Islet of Langerhans (tissue), 1 donor: ENCODE data around the gene CAV1.

Experiments
- FAIRE-seq: peaks from one replicate; lab custom pipeline; 2011; peaks lifted over from hg19 to GRCh38; lab: Jason Lieb, UNC

CAV1 gene

GRCh38 chr7:116532102-116532688 lies 7.4 kb downstream of the CAV1 start:
- FAIRE-seq, result no peak

DNA sequence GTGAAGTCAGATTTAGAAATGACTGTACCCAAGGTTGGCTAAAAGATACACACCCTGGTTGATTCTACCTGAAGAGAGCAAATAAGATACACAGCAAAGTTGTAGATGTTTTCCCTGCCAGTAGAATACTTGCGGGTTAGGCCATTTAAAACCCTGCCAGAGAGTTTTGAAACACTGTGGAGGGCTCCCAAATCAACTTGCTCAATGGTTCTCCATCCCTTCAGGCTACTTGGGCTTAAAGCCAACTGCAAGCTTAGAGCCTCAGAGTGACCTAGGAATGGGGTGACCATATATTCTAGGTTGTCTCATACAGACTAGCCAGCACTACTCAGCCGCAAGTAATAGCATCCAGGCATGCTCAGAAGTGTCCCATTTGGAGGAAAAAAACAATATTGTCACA lies 10.0 kb downstream of the CAV1 start:
- FAIRE-seq, result no peak

DNA sequence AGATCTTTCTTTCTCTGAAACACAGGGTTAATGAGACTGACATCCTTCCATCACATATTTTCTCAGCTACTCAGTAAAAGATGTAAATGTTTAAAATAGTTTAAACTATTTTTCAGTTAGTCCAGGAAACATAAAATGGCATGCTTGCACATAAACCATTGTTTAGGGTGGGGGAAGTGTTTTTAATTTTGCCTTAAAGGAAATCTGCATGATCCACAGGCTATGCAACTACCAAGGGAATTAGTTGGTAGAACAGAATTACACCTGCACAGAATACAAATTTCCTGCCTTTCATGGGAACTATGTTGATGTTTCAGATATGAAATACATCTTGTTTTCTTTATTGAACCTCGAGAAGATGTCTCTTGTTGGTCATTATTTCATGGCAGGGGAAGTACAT lies 10.6 kb downstream of the CAV1 start:
- FAIRE-seq, result no peak

- no peak for FAIRE-seq
These were observed 13.3 kb downstream of the CAV1 start for GRCh38 chr7:116538138-116538537.

DNA sequence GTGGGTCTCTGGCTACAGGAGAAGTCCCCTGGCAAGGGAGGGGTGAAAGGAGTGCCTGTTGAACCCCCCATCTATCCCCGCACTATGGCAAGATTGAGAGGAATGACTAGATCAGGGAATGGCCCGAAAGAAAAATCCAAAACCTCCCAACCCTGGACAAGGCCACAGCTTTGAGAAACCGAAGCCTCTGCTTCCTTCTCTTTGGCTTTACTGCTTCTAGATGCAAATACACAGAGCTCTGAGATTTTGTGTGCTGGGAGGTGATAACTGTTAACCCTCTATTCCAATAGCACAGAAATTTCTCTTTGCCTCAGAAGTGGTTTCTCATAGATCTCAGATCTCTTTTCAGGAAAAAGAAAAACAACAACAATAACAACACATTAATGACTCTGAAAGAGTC lies 15.0 kb downstream of the CAV1 start:
- no peak for FAIRE-seq

- no peak for FAIRE-seq
These were observed 15.9 kb downstream of the CAV1 start for GRCh38 chr7:116540743-116541142.

DNA sequence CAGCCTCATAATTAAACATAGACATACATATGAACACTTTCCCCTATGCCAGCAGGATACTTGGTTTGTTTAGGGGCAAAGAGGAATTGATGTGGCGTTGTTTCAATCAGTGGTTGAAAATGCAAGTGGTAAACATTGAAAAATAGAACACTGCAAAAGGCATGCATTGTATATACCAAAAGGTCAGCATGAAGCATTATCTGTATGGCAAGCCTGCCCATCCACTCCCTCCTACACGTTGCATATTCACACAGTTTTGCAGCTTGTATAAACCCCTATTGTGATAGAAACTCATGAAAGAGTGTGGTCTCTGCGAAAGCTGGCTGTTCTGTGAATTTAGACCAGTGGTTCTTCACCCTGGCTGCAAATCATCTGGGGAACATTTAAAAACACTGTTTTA lies 17.1 kb downstream of the CAV1 start:
- FAIRE-seq, result no peak

DNA sequence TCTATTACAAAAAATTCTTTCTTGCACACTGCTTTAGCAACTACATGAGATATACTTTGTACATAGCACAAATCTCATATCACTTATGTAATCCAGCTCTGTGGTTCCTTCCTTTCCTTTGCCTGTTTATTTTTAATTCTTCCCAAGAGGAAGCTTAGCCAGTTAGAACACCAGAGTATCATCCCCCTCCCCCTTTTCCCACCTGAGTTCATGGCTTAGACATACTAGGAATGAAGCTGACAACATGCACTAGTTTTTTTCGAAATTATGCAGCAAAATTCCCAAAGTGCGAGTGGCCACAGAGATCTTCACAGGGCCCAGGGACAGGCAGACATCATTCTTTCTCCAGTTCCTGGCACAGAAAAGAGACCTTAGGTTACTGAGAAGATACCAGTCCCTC lies 17.8 kb downstream of the CAV1 start:
- no peak for FAIRE-seq

- no peak for FAIRE-seq
These were observed 18.8 kb downstream of the CAV1 start for GRCh38 chr7:116543664-116544063.

DNA sequence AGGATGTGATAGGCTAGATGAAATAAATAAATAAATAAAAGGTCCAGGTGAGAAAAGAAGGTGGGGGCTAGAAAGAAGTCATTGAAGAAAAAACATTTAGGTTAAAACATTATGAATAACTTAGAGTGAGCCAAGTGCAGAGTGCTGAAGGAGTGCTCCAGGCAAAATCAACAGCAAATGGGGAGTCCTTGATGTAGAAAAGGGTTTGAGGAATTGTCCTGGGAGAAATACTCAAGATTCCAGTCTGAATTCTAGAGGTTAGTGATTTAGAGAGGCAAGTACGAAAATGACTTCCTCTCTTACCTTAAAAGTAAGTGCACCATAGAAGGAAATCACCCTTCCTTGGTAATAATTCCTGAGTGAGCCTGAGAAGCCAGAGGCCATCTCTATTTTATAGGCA lies 19.7 kb downstream of the CAV1 start:
- no peak for FAIRE-seq

DNA sequence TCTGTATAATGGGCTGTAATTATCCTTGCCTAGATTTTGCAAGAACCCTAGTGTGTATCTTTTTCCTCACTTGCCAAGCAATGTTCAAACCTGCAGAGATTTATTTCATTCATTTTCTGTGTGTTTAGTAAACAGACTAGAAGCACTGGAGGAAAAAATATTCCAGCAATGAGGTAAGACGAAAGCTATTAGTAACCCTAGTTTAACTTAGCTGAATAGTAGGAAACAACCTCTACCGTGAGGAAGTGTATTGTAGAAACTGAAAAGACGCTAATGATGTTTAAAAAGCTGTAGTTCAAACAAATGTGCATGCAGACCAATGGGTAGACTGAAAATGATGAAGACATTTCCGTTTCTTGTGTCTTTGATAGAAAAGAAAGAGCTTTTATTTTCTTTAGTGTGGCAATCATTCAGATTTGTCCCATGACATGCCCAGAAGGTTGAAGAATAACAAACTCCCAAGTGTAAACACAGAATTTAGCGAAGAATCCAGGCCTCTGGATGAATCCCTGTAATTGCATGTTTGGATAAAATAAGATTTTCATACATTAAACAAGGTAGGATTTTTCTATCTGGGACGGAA lies 20.7 kb downstream of the CAV1 start:
- FAIRE-seq, result no peak

GRCh38 chr7:116546054-116546453 lies 21.2 kb downstream of the CAV1 start:
- FAIRE-seq, result no peak

- FAIRE-seq, result no peak
These were observed 22.1 kb downstream of the CAV1 start for GRCh38 chr7:116546916-116547315.

- FAIRE-seq, result no peak
These were observed 22.5 kb downstream of the CAV1 start for GRCh38 chr7:116547347-116547746.

DNA sequence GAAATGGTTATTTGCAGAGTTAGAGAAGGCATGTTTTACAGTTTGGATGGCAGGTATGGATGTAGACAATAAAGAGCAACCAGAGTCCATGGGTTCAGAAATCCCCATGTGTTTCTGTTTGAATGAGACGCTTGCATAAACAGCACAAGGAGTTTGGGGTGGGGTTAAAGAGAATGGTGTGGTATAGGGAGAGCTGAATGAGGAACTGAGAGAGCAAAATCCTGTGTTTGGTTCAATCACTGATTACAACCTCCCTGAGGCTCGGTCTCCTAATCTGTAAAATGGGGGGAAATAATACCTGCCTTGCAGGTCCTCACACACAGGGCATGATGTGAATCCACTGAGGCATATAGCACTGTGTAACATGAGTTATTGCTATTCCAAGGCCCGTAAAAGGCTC lies 23.7 kb downstream of the CAV1 start:
- no peak for FAIRE-seq

GRCh38 chr7:116549370-116549769 lies 24.5 kb downstream of the CAV1 start:
- no peak for FAIRE-seq

DNA sequence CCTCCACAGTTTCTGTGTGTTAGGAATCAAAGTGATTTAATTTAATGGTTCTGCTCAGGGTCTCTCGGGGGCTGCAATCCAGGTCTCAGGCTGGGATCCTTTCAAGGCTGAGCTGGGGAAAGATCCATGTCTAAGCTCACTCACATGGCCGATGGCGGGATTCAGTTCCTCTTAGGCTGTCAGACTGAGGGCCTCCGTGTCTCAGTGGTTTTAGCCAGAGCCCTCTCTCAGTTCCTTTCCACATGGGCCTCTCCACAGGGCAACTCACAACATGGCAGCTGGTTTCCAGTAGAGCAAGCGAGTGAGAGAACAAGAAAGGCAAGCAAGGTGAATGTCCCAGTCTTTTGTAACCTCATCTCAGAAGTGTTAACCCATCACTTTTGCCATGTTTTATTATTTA lies 26.9 kb downstream of the CAV1 start:
- FAIRE-seq, result no peak

DNA sequence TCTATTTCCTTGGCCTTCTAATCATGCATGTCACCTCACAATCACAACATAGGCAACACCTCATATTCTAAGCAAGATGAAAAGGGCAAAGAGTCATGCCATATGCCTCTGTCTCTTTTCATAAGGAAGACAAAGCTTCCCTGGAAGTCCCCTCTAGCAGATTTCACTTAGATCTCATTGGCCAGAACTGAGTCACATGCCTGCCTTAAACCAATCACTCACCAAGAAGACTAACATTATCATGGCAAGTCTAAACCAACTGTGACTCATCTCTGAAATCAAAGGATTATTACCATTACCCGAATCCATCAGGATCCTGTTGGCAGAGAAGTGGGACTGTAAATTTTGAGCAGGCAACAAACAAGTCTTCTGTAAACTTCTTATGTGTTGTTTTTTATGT lies 27.8 kb downstream of the CAV1 start:
- no peak for FAIRE-seq

GRCh38 chr7:116553168-116553964 lies 28.5 kb downstream of the CAV1 start:
- no peak for FAIRE-seq

DNA sequence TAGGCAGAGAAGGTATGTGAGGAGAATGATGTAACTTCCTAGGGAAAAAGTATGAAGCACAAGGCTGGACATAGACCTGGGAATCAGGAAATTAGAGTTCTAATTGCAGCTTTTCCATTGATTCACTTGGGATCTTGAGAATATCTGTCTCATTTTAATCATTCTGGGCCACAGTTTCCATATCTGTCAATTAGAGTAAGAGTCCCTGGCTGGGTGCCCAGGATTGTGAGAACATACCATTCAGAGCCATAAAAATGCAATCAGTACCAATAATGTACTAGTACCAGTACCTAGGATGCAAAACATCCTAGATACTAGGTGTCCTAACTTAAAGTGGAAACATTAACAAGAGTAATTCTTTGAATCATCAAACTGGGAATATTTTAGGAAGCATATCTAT lies 29.6 kb downstream of the CAV1 start:
- FAIRE-seq, result no peak

GRCh38 chr7:116554911-116555310 lies 30.1 kb downstream of the CAV1 start:
- no peak for FAIRE-seq

DNA sequence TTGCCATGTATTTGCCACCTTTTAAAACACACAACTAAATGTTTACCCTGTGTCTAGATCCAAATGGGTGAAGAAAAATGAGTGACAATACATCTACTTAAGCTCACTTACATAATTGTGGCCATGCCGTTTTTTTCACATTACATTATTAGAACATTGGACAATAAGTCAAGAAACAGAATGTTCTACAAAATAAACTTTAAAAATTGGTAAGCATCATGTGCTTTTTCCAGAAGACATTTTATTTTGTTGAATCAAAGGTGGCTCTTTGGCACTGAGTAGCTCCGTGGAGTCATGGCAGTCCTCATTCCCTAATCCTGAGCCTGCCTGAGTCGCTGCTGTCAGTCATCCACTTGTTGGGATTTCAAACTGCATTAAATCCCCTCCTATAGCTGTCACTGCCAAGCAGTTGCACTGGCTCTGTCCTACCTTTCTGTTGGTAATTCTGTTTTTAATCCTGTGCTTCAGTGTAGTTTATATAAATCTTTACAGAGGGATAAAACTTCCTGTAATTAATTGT lies 32.3 kb downstream of the CAV1 start:
- no peak for FAIRE-seq

GRCh38 chr7:116557901-116558300 lies 33.1 kb downstream of the CAV1 start:
- no peak for FAIRE-seq
